Measurements from ENCODE around the gene SEC14L3. TPM values are rescaled to one million over a fixed set of nuclear protein-coding genes. Genes with fewer than 3 reads are reported as not detected.

The SEC14L3 gene
- total RNA-seq, 1 experiment from 2014 or later, result not detected

- no peak for DNase-seq (ENCODE audit: low read depth)
These were observed 48.4 kb downstream of the SEC14L3 start for GRCh38 chr22:30423301-30423958.

GRCh38 chr22:30422481-30423300, 49.1 kb downstream of the SEC14L3 start:
- peak; percentile 99 for DNase-seq (ENCODE audit: low read depth)

- DNase-seq (ENCODE audit: low read depth), result no peak
These were observed 49.9 kb downstream of the SEC14L3 start for GRCh38 chr22:30421695-30422480.

- peak; percentile 93 for DNase-seq (ENCODE audit: low read depth)
These were observed 51.3 kb downstream of the SEC14L3 start for GRCh38 chr22:30420347-30421125.

GRCh38 chr22:30416837-30417236, 55.0 kb downstream of the SEC14L3 start:
- no peak for DNase-seq (ENCODE audit: low read depth)

GRCh38 chr22:30416403-30416802, 55.4 kb downstream of the SEC14L3 start:
- no peak for DNase-seq (ENCODE audit: low read depth)

- DNase-seq (ENCODE audit: low read depth), result no peak
These were observed 57.2 kb downstream of the SEC14L3 start for GRCh38 chr22:30414525-30415047.

GRCh38 chr22:30413745-30414524, 57.9 kb downstream of the SEC14L3 start:
- no peak for DNase-seq (ENCODE audit: low read depth)

- no peak for DNase-seq (ENCODE audit: low read depth)
These were observed 58.8 kb downstream of the SEC14L3 start for GRCh38 chr22:30413001-30413400.

GRCh38 chr22:30411780-30412179, 60.0 kb downstream of the SEC14L3 start:
- DNase-seq (ENCODE audit: low read depth), result no peak

Other genes starting within 250 kb of the SEC14L3 start
- 23.1 and 23.3 TPM in 2 replicates for gene LIF, start 225.3 kb downstream of the SEC14L3 start, total RNA-seq (2014; rRNA removed)
- gene OSM, start 205.2 kb downstream of the SEC14L3 start, total RNA-seq (2014; rRNA removed), result not detected in 2 replicates
- gene CASTOR1, start 182.5 kb downstream of the SEC14L3 start, total RNA-seq (2014; rRNA removed), result 8.7 and 19.1 TPM in 2 replicates
- gene TBC1D10A, start 145.1 kb downstream of the SEC14L3 start, total RNA-seq (2014; rRNA removed), result 21.6 and 27.6 TPM in 2 replicates
- gene SF3A1, start 115.1 kb downstream of the SEC14L3 start, total RNA-seq (2014; rRNA removed), result 37.6 and 77.7 TPM in 2 replicates
- gene CCDC157, start 115.0 kb downstream of the SEC14L3 start, total RNA-seq (2014; rRNA removed), result 2.6 and 3.2 TPM in 2 replicates
- 36.0 and 39.5 TPM in 2 replicates for gene RNF215, start 84.6 kb downstream of the SEC14L3 start, total RNA-seq (2014; rRNA removed)
- 34.8 and 40.8 TPM in 2 replicates for gene SEC14L2, start 75.0 kb downstream of the SEC14L3 start, total RNA-seq (2014; rRNA removed)
- gene MTFP1, start 46.2 kb downstream of the SEC14L3 start, total RNA-seq (2014; rRNA removed), result 30.0 and 32.2 TPM in 2 replicates
- gene SEC14L4, start 33.7 kb upstream of the SEC14L3 start, total RNA-seq (2014; rRNA removed), result 0.13 TPM in 1 of 2 replicates, not detected in the other
- gene SEC14L6, start 74.7 kb upstream of the SEC14L3 start, total RNA-seq (2014; rRNA removed), result not detected in 2 replicates
- not detected in 2 replicates for gene GAL3ST1, start 102.6 kb upstream of the SEC14L3 start, total RNA-seq (2014; rRNA removed)
- 98.0 and 112 TPM in 2 replicates for gene PES1, start 119.9 kb upstream of the SEC14L3 start, total RNA-seq (2014; rRNA removed)
- gene TCN2, start 135.2 kb upstream of the SEC14L3 start, total RNA-seq (2014; rRNA removed), result 13.1 and 26.6 TPM in 2 replicates
- gene SLC35E4, start 163.8 kb upstream of the SEC14L3 start, total RNA-seq (2014; rRNA removed), result 40.2 and 42.6 TPM in 2 replicates
- 6.8 and 11.9 TPM in 2 replicates for gene DUSP18, start 195.9 kb upstream of the SEC14L3 start, total RNA-seq (2014; rRNA removed)
- 18.7 and 24.4 TPM in 2 replicates for gene OSBP2, start 222.9 kb upstream of the SEC14L3 start, total RNA-seq (2014; rRNA removed)